Peyer's patch (tissue), 4 donors: ENCODE data around the gene WWOX. TPM values are rescaled to one million over a fixed set of nuclear protein-coding genes. Genes with fewer than 3 reads are reported as not detected.

Experiments
- DNase-seq, 3 donors: peaks; one replicate each; pipeline ENCODE4 v3.0.0-alpha.2; 2017 to 2019
- H3K27ac ChIP-seq, 4 donors: fragments of 200-600 bp; sonication (generic); one replicate each; pipeline ENCODE4 v1.5.1; 2016 to 2019
- H3K27me3 ChIP-seq, 2 donors: fragments of 200-600 bp; sonication (generic); one replicate each; pipeline ENCODE4 v1.5.1; 2019
- H3K36me3 ChIP-seq, 3 donors: fragments of 200-600 bp; sonication (generic); one replicate each; pipeline ENCODE4 v1.5.1; 2016 to 2019
- H3K4me1 ChIP-seq, 4 donors: fragments of 200-600 bp; sonication (generic); one replicate each; pipeline ENCODE4 v1.5.1; 2016 to 2019
- H3K4me3 ChIP-seq, 4 donors: fragments of 200-600 bp; sonication (generic); 1 replicate in 3 of 4; 2 replicates in 1 of 4; pipeline ENCODE4 v1.5.1; 2016 to 2019; ENCODE audit warnings: mild to moderate bottlenecking in 1 of 4
- H3K9me3 ChIP-seq, 4 donors: fragments of 200-600 bp; sonication (generic); one replicate each; pipeline ENCODE4 v1.5.1; 2016 to 2019; ENCODE audit warnings: mild to moderate bottlenecking in 1 of 4
- POLR2A ChIP-seq, 2 donors: fragments of 450-650 bp; IDR thresholded peaks; one replicate each; pipeline ENCODE4 v1.5.1; 2017; ENCODE audit warnings: antibody characterized with exemption in 2 of 2, mild to moderate bottlenecking in 2 of 2, moderate library complexity in 2 of 2
- total RNA-seq, 4 donors: library from RNA; depleted of rRNA; stranded (reverse); fragments of >200 nt; gene quantifications; one replicate each; pipeline ENCODE4 v1.1.0, GENCODE V29; 2016
- TF ChIP-seq, protein P1 (sequence below), 6 experiments: fragments of 450-650 bp in 4 of 6; fragments of 200-600 bp in 2 of 6; sonication (generic) in 1 of 6; IDR thresholded peaks; one replicate each; pipeline ENCODE4 v1.5.1; 2017 to 2019; ENCODE audit warnings: antibody characterized with exemption in 6 of 6, mild to moderate bottlenecking in 3 of 6, moderate library complexity in 1 of 6

The WWOX gene
- total RNA-seq, 4 donors from 2014 or later = 17.3 to 197 (median 57.5) TPM

GRCh38 chr16:78727536-78727935 is 628.1 kb downstream of the WWOX start:
- H3K9me3 ChIP-seq = no peaks in the 10 kb centered on the region
- H3K27me3 ChIP-seq = no peaks in the 10 kb centered on the region
- no peaks in the 10 kb centered on the region for H3K36me3 ChIP-seq
- TF ChIP-seq, protein P1, sequence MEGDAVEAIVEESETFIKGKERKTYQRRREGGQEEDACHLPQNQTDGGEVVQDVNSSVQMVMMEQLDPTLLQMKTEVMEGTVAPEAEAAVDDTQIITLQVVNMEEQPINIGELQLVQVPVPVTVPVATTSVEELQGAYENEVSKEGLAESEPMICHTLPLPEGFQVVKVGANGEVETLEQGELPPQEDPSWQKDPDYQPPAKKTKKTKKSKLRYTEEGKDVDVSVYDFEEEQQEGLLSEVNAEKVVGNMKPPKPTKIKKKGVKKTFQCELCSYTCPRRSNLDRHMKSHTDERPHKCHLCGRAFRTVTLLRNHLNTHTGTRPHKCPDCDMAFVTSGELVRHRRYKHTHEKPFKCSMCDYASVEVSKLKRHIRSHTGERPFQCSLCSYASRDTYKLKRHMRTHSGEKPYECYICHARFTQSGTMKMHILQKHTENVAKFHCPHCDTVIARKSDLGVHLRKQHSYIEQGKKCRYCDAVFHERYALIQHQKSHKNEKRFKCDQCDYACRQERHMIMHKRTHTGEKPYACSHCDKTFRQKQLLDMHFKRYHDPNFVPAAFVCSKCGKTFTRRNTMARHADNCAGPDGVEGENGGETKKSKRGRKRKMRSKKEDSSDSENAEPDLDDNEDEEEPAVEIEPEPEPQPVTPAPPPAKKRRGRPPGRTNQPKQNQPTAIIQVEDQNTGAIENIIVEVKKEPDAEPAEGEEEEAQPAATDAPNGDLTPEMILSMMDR (IDR thresholded peaks at IDR 0.05) = peak in 3 of 6 experiments; percentile 35 to 51 (median 47)
- no peak for TF ChIP-seq POLR2A (IDR thresholded peaks at IDR 0.05)
- H3K27ac ChIP-seq = no peak overlapping the region
- no peaks in the 10 kb centered on the region for H3K4me1 ChIP-seq
- H3K4me3 ChIP-seq = no peak overlapping the region
- DNase-seq = peak in 1 of 3 donors; percentile 58

DNA sequence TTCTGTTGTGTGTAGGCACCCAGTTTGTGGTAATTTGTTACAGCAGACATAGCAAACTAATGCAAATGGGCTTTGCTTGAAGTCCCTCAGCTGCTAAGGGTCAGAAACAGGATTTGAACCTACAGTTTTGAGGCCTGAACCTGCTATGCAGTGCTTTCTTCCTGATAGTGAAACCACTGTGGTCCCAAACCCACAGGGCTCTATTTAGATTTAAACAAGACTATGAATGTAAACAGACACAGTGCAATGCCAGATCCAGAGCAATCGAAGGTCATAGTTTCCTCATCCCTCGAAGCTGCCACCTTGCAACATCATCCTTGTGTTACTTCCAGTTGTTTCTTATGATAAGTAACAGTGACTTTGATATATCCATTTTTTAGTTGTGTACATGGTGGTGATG is 630.2 kb downstream of the WWOX start:
- no peak for TF ChIP-seq POLR2A (IDR thresholded peaks at IDR 0.05)
- TF ChIP-seq, protein P1 (IDR thresholded peaks at IDR 0.05) = no peak
- H3K36me3 ChIP-seq = no peaks in the 10 kb centered on the region
- H3K27me3 ChIP-seq = no peaks in the 10 kb centered on the region
- H3K27ac ChIP-seq = no peak overlapping the region
- H3K4me3 ChIP-seq = no peak overlapping the region
- no peaks in the 10 kb centered on the region for H3K4me1 ChIP-seq
- DNase-seq = no peak
- no peaks in the 10 kb centered on the region for H3K9me3 ChIP-seq

DNA sequence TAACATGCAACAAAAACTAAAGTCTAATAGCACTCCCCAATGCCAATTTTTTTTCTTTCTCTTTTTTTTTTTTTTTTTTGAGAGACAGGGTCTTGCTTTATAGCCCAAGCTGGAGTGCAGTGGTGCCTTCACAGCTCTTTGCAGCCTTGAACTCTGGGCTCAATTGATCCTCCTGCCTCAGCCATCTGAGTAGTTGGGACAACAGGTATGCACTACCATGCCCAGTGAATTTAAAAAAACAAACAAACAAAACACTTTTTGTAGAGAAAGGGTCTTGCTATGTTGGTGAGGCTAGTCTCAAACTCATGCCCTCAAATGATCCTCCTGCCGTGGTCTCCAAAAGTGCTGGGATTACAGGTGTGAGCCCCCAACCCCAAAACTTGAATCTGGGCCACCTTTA is 632.3 kb downstream of the WWOX start:
- no peak for TF ChIP-seq POLR2A (IDR thresholded peaks at IDR 0.05)
- TF ChIP-seq, protein P1 (IDR thresholded peaks at IDR 0.05) = no peak
- Histone ChIP-seq H3K36me3 (no peaks in the 10 kb centered on the region), H3K27ac (no peak overlapping the region), H3K27me3 (no peaks in the 10 kb centered on the region), H3K4me3 (no peak overlapping the region), H3K4me1 (no peaks in the 10 kb centered on the region), H3K9me3 (no peaks in the 10 kb centered on the region)
- no peak for DNase-seq

DNA sequence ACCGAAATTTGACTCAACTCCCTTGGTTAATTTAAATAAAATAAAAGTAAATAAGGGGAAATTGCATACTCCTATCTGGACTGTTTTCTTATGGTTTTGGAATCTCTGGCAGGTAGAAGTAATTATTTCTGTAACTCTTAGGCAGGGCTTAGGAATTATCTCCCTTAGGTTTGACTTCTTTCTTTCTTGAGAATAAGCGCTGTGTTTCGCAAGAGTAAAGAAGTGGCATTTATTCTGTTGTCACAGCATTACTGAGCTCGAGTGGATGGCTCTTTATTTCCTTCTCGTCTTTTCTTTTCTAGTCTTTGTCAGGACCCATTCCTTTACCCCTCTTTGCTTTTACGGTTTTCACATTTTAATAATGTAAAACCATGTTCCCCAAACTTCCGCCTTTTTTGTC is 633.2 kb downstream of the WWOX start:
- no peak overlapping the region for H3K4me3 ChIP-seq
- H3K36me3 ChIP-seq = no peaks in the 10 kb centered on the region
- H3K27me3 ChIP-seq = no peaks in the 10 kb centered on the region
- H3K9me3 ChIP-seq = no peaks in the 10 kb centered on the region
- no peaks in the 10 kb centered on the region for H3K4me1 ChIP-seq
- no peak for TF ChIP-seq POLR2A (IDR thresholded peaks at IDR 0.05)
- DNase-seq = no peak
- H3K27ac ChIP-seq = no peak overlapping the region

- TF ChIP-seq POLR2A (IDR thresholded peaks at IDR 0.05) = no peak
- TF ChIP-seq, protein P1 (IDR thresholded peaks at IDR 0.05) = no peak
Measured at GRCh38 chr16:78735337-78735736, 635.9 kb downstream of the WWOX start.

DNA sequence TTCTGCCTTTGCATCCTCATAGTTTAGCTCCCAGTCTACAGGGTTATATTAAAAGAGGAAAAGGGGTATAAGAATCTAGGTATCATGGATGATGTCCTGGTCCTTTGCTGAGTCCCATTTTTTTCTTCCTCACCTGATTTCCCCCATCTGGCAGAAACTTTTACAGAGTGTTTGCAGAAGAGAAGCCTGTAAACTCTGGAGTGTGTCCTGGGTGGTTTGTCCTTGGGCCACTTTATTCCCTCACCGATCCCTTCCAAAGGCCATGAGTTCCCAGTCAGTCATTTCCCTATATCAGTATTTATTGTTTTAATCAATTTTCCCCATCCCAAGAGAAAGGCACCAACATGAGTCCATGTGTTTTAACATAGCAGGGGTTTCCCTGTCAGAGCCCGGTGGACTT is 638.2 kb downstream of the WWOX start:
- H3K27me3 ChIP-seq = no peaks in the 10 kb centered on the region
- no peak for DNase-seq
- no peak overlapping the region for H3K27ac ChIP-seq
- no peaks in the 10 kb centered on the region for H3K36me3 ChIP-seq
- H3K9me3 ChIP-seq = no peaks in the 10 kb centered on the region
- no peak overlapping the region for H3K4me3 ChIP-seq
- no peak for TF ChIP-seq POLR2A (IDR thresholded peaks at IDR 0.05)
- TF ChIP-seq, protein P1 (IDR thresholded peaks at IDR 0.05) = no peak
- H3K4me1 ChIP-seq = peaks cover 0 to 5% (median 0%) of the 10 kb centered on the region in 4 donors

More at GRCh38 chr16:78735337-78735736, 635.9 kb downstream of the WWOX start:
- no peaks in the 10 kb centered on the region for H3K9me3 ChIP-seq
- no peaks in the 10 kb centered on the region for H3K36me3 ChIP-seq
- no peaks in the 10 kb centered on the region for H3K27me3 ChIP-seq
- H3K4me3 ChIP-seq = no peak overlapping the region
- no peak for DNase-seq
- H3K4me1 ChIP-seq = no peaks in the 10 kb centered on the region
- no peak overlapping the region for H3K27ac ChIP-seq
